Breast epithelium (tissue), 4 donors: Measurements from ENCODE around the gene MAPK1IP1L. TPM values are rescaled to one million over a fixed set of nuclear protein-coding genes. Genes with fewer than 3 reads are reported as not detected.

ENCODE experiments used
- DNase-seq, 2 donors: peaks; one replicate each; pipeline ENCODE4 v3.0.0-alpha.2; 2019; ENCODE audit warnings: low spot score in 2 of 2
- H3K27ac ChIP-seq, 2 donors: fragments of 200-600 bp; sonication (generic) in 1 of 2; one replicate each; pipeline ENCODE4 v1.5.1; 2016 to 2019; ENCODE audit warnings: mild to moderate bottlenecking in 1 of 2
- H3K27me3 ChIP-seq, 2 donors: fragments of 200-600 bp; sonication (generic) in 1 of 2; one replicate each; pipeline versions ENCODE4 v1.5.1 to v1.6.0; 2017 to 2019; ENCODE audit warnings: control low read depth in 1 of 2, mild to moderate bottlenecking in 1 of 2
- H3K36me3 ChIP-seq: fragments of 200-600 bp; one replicate; pipeline ENCODE4 v1.5.1; 2019
- H3K4me1 ChIP-seq, 2 donors: fragments of 200-600 bp; sonication (generic); one replicate each; pipeline ENCODE4 v1.5.1; 2016 to 2019; ENCODE audit warnings: control low read depth in 1 of 2
- H3K4me3 ChIP-seq, 3 donors: fragments of 200-600 bp; sonication (generic); 1 replicate in 2 of 3; 2 replicates in 1 of 3; pipeline ENCODE4 v1.5.1; 2016 to 2019; ENCODE audit warnings: mild to moderate bottlenecking in 3 of 3, moderate library complexity in 2 of 3
- H3K9me3 ChIP-seq, 2 donors: fragments of 200-600 bp; sonication (generic) in 1 of 2; one replicate each; pipeline ENCODE4 v1.5.1; 2016 to 2019; ENCODE audit warnings: control low read depth in 1 of 2
- POLR2A ChIP-seq: fragments of 450-650 bp; IDR thresholded peaks from one replicate; pipeline ENCODE4 v1.6.1; 2016; ENCODE audit warnings: antibody characterized with exemption, mild to moderate bottlenecking, moderate library complexity
- POLR2AphosphoS5 ChIP-seq, 3 donors: sonication (generic); formaldehyde crosslinking; IDR thresholded peaks; one replicate each; pipeline ENCODE4 v1.6.1; 2017; ENCODE audit warnings: antibody characterized with exemption in 3 of 3
- intact Hi-C: fragments of 100-400 bp; cut with DNase I; formaldehyde crosslinking; loops from one replicate; pipeline ENCODE4 v1.15.1; 2023; ENCODE audit warnings: low total_unique reads
- total RNA-seq, 3 donors: library from RNA; depleted of rRNA; stranded (reverse); fragments of >200 nt; gene quantifications; one replicate each; pipeline ENCODE4 v1.1.0, GENCODE V29; 2016
- TF ChIP-seq, protein P1 (sequence below), 3 donors: fragments of 450-650 bp; IDR thresholded peaks; one replicate each; pipeline ENCODE4 v1.5.1; 2016 to 2017; ENCODE audit warnings: antibody characterized with exemption in 3 of 3, mild to moderate bottlenecking in 3 of 3, moderate library complexity in 3 of 3

Gene MAPK1IP1L
- total RNA-seq, 3 donors from 2014 or later = 37.7 to 60.4 (median 39.4) TPM

DNA sequence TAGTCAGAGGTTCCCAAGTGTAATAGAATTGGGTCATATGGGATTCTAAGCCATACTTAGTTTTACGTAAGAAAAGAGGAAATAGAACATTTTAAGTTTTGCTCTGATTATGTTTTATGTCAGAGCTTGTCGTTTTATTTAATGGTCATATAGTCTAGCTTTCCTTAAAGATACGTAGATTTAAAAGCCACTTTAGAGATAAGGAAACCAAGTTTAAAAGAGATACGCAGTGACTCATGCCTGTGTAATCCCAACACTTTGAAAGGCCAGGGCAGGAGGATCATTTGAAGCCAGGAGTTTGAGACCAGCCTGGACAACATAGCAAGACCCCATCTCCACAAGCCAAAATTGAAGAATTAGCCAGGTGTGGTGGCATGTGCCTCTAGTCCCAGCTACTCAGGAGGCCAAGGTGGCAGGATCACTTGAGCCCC, 19.5 kb downstream of the MAPK1IP1L start:
- Histone ChIP-seq H3K36me3 (no peaks in the 10 kb centered on the region), H3K4me3 (no peak overlapping the region), H3K9me3 (no peaks in the 10 kb centered on the region), H3K27ac (peak overlapping the region; percentile 20 to 81), H3K27me3 (no peaks in the 10 kb centered on the region), H3K4me1 (peaks cover 0 to 16% of the 10 kb centered on the region in 2 donors)
- TF ChIP-seq, protein P1, sequence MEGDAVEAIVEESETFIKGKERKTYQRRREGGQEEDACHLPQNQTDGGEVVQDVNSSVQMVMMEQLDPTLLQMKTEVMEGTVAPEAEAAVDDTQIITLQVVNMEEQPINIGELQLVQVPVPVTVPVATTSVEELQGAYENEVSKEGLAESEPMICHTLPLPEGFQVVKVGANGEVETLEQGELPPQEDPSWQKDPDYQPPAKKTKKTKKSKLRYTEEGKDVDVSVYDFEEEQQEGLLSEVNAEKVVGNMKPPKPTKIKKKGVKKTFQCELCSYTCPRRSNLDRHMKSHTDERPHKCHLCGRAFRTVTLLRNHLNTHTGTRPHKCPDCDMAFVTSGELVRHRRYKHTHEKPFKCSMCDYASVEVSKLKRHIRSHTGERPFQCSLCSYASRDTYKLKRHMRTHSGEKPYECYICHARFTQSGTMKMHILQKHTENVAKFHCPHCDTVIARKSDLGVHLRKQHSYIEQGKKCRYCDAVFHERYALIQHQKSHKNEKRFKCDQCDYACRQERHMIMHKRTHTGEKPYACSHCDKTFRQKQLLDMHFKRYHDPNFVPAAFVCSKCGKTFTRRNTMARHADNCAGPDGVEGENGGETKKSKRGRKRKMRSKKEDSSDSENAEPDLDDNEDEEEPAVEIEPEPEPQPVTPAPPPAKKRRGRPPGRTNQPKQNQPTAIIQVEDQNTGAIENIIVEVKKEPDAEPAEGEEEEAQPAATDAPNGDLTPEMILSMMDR (IDR thresholded peaks at IDR 0.05) = no peak
- TF ChIP-seq POLR2AphosphoS5 (IDR thresholded peaks at IDR 0.05) (no peak), POLR2A (no peak)
- intact Hi-C loops = no loop called here
- peak in 1 of 2 donors; percentile 10 for DNase-seq

DNA sequence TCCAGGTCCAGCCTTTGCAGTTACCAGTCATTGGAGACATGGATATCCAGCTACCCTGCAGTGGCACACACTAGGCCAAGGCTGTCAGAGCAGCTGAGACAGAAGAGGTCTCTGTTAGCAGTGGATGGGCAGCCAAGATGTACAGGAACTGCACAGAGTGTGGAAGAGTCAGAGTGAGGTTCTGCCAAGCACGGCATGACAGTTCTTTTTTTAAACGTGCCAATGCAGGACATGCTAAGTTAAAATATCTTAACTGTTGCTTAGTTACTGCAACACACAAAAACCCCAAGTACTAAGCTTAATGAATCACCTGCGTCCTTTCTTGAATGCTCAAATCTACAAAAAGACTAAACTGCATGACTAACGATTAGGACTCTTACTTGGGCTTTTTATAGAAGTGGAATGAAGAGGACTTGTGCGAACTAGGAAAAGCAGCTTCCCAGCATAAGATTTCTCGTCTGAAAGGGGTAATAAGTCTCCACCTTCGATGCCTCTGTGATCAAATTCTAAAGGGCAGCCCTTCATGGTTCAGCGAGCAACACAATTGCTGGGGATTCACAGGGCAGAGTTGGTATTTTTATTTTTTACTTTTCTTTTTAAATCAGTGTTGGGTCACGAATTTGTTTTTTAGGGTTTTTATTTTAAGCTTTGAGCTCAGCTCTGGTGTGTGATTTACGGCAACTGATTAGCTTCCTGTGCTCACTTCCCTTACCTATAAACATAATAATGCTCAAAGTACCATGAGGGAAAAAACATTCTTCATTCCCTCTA, 20.6 kb downstream of the MAPK1IP1L start:
- Histone ChIP-seq H3K9me3 (no peaks in the 10 kb centered on the region), H3K27me3 (no peaks in the 10 kb centered on the region), H3K36me3 (no peaks in the 10 kb centered on the region), H3K4me3 (no peak overlapping the region), H3K4me1 (peaks cover 0 to 16% of the 10 kb centered on the region in 2 donors), H3K27ac (peak overlapping the region; percentile 16 to 81)
- peak in 1 of 2 donors; percentile 50 for DNase-seq
- TF ChIP-seq POLR2AphosphoS5 (IDR thresholded peaks at IDR 0.05) = peak in 1 of 3 donors; percentile 43
- TF ChIP-seq POLR2A = no peak
- intact Hi-C loops = no loop called here

DNA sequence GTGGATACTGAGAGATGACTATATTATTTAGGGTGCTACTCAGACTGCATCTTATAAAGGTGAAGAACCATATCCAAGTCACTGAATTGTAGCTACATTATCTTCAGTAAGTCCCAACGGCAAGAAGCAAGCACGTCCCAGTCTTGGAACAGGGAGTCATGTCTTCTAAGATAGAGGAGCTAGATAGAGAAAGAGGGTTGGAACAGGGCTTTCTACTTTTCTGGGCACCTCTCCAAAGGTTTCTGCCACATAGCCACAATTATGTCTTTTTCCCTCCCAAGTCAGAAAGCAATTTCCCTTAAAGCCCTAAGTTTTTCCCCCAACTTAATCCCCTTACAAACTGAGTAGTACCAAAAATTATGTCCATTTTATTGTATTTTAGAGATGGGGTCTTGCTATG, 22.4 kb downstream of the MAPK1IP1L start:
- H3K4me1 ChIP-seq = peaks cover 0 to 16% of the 10 kb centered on the region in 2 donors
- intact Hi-C loops = no loop called here
- peak overlapping the region; percentile 59 to 78 for H3K27ac ChIP-seq
- no peak for TF ChIP-seq POLR2AphosphoS5 (IDR thresholded peaks at IDR 0.05)
- peak in 1 of 2 donors; percentile 18 for DNase-seq
- no peaks in the 10 kb centered on the region for H3K27me3 ChIP-seq
- H3K9me3 ChIP-seq = no peaks in the 10 kb centered on the region
- H3K4me3 ChIP-seq = no peak overlapping the region
- H3K36me3 ChIP-seq = no peaks in the 10 kb centered on the region

DNA sequence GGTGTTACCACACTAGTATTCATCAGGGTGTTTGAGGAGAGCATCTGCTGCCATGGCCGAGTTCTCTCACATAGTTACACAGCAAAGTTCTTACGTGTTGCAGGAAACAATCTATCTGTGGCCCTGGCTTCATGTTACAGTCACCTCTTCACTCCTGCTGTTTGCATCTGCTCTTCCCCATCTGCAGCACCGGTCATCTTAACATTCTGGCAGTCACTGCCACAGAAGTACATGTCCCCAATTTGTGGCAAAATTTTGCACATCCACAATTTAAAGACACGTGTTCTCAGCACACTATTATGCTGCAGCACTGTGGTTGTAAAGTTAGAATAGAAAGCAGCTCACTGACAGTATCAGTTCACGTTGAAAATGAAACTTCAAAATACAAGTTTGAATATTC, 23.2 kb downstream of the MAPK1IP1L start:
- no peaks in the 10 kb centered on the region for H3K9me3 ChIP-seq
- peak in 1 of 2 donors; percentile 16 for DNase-seq
- H3K4me1 ChIP-seq = peaks cover 0 to 16% of the 10 kb centered on the region in 2 donors
- H3K27me3 ChIP-seq = no peaks in the 10 kb centered on the region
- peak overlapping the region; percentile 59 to 78 for H3K27ac ChIP-seq
- H3K4me3 ChIP-seq = no peak overlapping the region
- intact Hi-C loops = no loop called here
- no peak for TF ChIP-seq POLR2A
- no peak for TF ChIP-seq POLR2AphosphoS5 (IDR thresholded peaks at IDR 0.05)
- TF ChIP-seq, protein P1 (IDR thresholded peaks at IDR 0.05) = no peak
- H3K36me3 ChIP-seq = no peaks in the 10 kb centered on the region

DNA sequence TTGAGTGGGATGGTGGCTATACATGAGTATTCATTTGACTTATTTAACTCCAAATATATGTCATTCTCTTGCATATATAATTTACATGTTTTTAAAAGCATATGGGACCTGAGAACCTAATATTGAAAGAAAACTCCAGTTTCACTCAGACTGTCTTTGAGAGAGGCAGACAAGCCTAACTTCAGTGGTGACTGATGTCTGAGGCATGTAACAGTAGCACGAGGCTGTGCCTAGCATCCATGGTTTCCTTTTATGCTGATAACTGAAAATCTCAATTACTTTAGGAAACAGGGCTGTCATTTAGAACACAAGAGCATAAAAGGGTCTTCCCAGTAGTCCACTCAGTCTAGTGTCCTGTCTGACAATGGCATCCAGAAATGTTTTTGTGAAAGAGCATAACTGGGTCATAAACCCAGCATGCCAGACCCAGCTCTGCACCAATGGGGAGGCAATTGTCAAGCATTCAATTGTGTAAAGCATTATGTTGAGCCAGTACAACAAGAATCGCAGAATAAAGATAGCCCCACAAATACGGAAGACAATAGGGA, 24.3 kb downstream of the MAPK1IP1L start:
- intact Hi-C loops = no loop called here
- peak overlapping the region in 1 of 2 donors; percentile 83 for H3K27ac ChIP-seq
- no peak overlapping the region for H3K4me3 ChIP-seq
- no peak for DNase-seq
- H3K27me3 ChIP-seq = no peaks in the 10 kb centered on the region
- no peaks in the 10 kb centered on the region for H3K9me3 ChIP-seq
- H3K36me3 ChIP-seq = no peaks in the 10 kb centered on the region
- peaks cover 0 to 16% of the 10 kb centered on the region in 2 donors for H3K4me1 ChIP-seq
- TF ChIP-seq POLR2A (no peak), POLR2AphosphoS5 (IDR thresholded peaks at IDR 0.05) (no peak)
- TF ChIP-seq, protein P1 (IDR thresholded peaks at IDR 0.05) = no peak
